ENCODE measurements around the gene ANGEL1. TPM values are rescaled to one million over a fixed set of nuclear protein-coding genes. Genes with fewer than 3 reads are reported as not detected.

ANGEL1 gene
- total and polyA plus RNA-seq, 2 experiments from 2014 or later, result 5.3 to 31.6 TPM

- H4K20me1 ChIP-seq (replicated peaks; ENCODE audit: insufficient read depth), result no peaks in the 10 kb centered on the region
- H3K9me3 Mint-ChIP-seq, result no peaks in the 10 kb centered on the region
- no peaks in the 10 kb centered on the region; the same call in 2 of the 3 replicates for H3K4me1 Mint-ChIP-seq
- TF ChIP-seq ZNF462 (CRISPR knock-in tag; IDR thresholded peaks at IDR 0.05) (no peak), CREB1 (CRISPR knock-in tag; IDR thresholded peaks at IDR 0.05; ENCODE audit: low read depth) (no peak), ZNF114 (CRISPR knock-in tag; IDR thresholded peaks at IDR 0.05) (no peak)
- no peaks in the 10 kb centered on the region for H3K36me3 ChIP-seq (ENCODE audit: insufficient read depth)
- no peak overlapping the region for H3K4me3 ChIP-seq
- H3K27me3 ChIP-seq (ENCODE audit: insufficient read depth), result no peaks in the 10 kb centered on the region
- no peak overlapping the region for H3K4me2 ChIP-seq
- no peak overlapping the region for H3K27ac Mint-ChIP-seq
- no peak for ATAC-seq
- no peak overlapping the region for H3K4me3 Mint-ChIP-seq
- 0 out of 2 replicates have a peak, but pooled peaks cover 8% of the 10 kb centered on the region for H3K9me2 ChIP-seq (ENCODE audit: insufficient read depth)
- H3K36me3 Mint-ChIP-seq (ENCODE audit: low read depth), result no peaks in the 10 kb centered on the region
- H3K4me1 ChIP-seq (ENCODE audit: insufficient read depth), result no peaks in the 10 kb centered on the region
- no peak for DNase-seq (ENCODE audit: low spot score)
- no peak overlapping the region for H3K27ac ChIP-seq (ENCODE audit: low read depth)
- no peak overlapping the region for H2AFZ ChIP-seq
- H3K79me2 ChIP-seq (replicated peaks; ENCODE audit: insufficient read depth), result no peaks in the 10 kb centered on the region
- H3K27me3 Mint-ChIP-seq (ENCODE audit: insufficient read depth, low read depth, poor library complexity), result peaks cover 4% of the 10 kb centered on the region
- no peaks in the 10 kb centered on the region for H3F3A ChIP-seq (replicated peaks; ENCODE audit: low read depth)
Observed at GRCh38 chr14:76855066-76855465, 42.4 kb upstream of the ANGEL1 start.

DNA sequence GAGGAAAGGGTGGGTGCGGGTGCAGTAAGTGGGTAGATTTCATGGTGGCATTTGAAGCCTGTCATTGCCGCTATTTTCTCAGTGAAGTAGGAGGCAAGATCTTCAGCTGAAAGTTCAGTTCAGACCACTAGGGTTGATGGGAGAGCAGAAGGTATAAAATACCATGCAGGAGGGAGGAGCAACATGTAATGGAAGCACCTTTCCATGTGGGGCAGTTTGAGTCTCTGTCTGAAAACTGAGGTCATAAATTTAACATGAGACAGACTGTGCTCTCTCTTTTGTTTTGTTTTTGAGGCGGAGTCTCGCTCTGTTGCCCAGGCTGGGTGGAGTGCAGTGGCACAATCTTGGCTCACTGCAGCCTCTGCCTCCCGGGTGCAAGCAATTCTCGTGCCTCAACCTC lies 36.2 kb upstream of the ANGEL1 start:
- Histone ChIP-seq H3K9me2 (ENCODE audit: insufficient read depth) (no peaks in the 10 kb centered on the region; the same call in 1 of the 2 replicates), H3K27ac (ENCODE audit: low read depth) (no peak overlapping the region), H3K4me2 (no peak overlapping the region), H4K20me1 (replicated peaks; ENCODE audit: insufficient read depth) (no peaks in the 10 kb centered on the region), H3K4me3 (no peak overlapping the region), H2AFZ (no peak overlapping the region), H3K79me2 (replicated peaks; ENCODE audit: insufficient read depth) (no peaks in the 10 kb centered on the region), H3K27me3 (ENCODE audit: insufficient read depth) (no peaks in the 10 kb centered on the region), H3K36me3 (ENCODE audit: insufficient read depth) (no peaks in the 10 kb centered on the region), H3K4me1 (ENCODE audit: insufficient read depth) (no peaks in the 10 kb centered on the region), H3F3A (replicated peaks; ENCODE audit: low read depth) (no peaks in the 10 kb centered on the region)
- no peaks in the 10 kb centered on the region for H3K36me3 Mint-ChIP-seq (ENCODE audit: low read depth)
- DNase-seq (ENCODE audit: low spot score), result peak; percentile 56
- TF ChIP-seq ZNF114 (CRISPR knock-in tag; IDR thresholded peaks at IDR 0.05) (no peak), JUNB (IDR thresholded peaks at IDR 0.05; ENCODE audit: unreplicated experiment) (no peak), POLR2AphosphoS5 (IDR thresholded peaks at IDR 0.05; ENCODE audit: low read depth) (no peak), ZNF331 (CRISPR knock-in tag; IDR thresholded peaks at IDR 0.05; ENCODE audit: low read depth) (no peak)
- TF ChIP-seq, protein P1, sequence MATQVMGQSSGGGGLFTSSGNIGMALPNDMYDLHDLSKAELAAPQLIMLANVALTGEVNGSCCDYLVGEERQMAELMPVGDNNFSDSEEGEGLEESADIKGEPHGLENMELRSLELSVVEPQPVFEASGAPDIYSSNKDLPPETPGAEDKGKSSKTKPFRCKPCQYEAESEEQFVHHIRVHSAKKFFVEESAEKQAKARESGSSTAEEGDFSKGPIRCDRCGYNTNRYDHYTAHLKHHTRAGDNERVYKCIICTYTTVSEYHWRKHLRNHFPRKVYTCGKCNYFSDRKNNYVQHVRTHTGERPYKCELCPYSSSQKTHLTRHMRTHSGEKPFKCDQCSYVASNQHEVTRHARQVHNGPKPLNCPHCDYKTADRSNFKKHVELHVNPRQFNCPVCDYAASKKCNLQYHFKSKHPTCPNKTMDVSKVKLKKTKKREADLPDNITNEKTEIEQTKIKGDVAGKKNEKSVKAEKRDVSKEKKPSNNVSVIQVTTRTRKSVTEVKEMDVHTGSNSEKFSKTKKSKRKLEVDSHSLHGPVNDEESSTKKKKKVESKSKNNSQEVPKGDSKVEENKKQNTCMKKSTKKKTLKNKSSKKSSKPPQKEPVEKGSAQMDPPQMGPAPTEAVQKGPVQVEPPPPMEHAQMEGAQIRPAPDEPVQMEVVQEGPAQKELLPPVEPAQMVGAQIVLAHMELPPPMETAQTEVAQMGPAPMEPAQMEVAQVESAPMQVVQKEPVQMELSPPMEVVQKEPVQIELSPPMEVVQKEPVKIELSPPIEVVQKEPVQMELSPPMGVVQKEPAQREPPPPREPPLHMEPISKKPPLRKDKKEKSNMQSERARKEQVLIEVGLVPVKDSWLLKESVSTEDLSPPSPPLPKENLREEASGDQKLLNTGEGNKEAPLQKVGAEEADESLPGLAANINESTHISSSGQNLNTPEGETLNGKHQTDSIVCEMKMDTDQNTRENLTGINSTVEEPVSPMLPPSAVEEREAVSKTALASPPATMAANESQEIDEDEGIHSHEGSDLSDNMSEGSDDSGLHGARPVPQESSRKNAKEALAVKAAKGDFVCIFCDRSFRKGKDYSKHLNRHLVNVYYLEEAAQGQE (IDR thresholded peaks at IDR 0.05; ENCODE audit: unreplicated experiment), result no peak
- no peak overlapping the region for H3K27ac Mint-ChIP-seq
- H3K4me3 Mint-ChIP-seq, result no peak overlapping the region
- no peaks in the 10 kb centered on the region; the same call in 2 of the 3 replicates for H3K9me3 Mint-ChIP-seq
- ATAC-seq, result peak; percentile 58
- H3K4me1 Mint-ChIP-seq, result no peaks in the 10 kb centered on the region
- H3K27me3 Mint-ChIP-seq (ENCODE audit: insufficient read depth, low read depth, poor library complexity), result peaks cover 8% of the 10 kb centered on the region
